ENCODE measurements around the gene ERC2.

Gene ERC2

GRCh38 chr3:55480911-55481743 is 987.1 kb downstream of the ERC2 start:
- FAIRE-seq (no peak), DNase-seq (ENCODE audit: insufficient read length, low spot score) (no peak)
- TF ChIP-seq POLR2A (IDR thresholded peaks at IDR 0.05; ENCODE audit: low read depth, low read length): no peak
- no peak for TF ChIP-seq POLR2AphosphoS5 (IDR thresholded peaks at IDR 0.05; ENCODE audit: low read depth, low read length)
- TF ChIP-seq PAX5 (IDR thresholded peaks at IDR 0.05; ENCODE audit: insufficient read depth, low read length, severe bottlenecking): no peak
- no peak for TF ChIP-seq SPI1 (IDR thresholded peaks at IDR 0.05; ENCODE audit: low read depth, low read length)
- TF ChIP-seq TAF1 (IDR thresholded peaks at IDR 0.05; ENCODE audit: low read depth, low read length): no peak
- no peak for TF ChIP-seq POU2F2 (IDR thresholded peaks at IDR 0.05; ENCODE audit: low read depth, low read length)

DNA sequence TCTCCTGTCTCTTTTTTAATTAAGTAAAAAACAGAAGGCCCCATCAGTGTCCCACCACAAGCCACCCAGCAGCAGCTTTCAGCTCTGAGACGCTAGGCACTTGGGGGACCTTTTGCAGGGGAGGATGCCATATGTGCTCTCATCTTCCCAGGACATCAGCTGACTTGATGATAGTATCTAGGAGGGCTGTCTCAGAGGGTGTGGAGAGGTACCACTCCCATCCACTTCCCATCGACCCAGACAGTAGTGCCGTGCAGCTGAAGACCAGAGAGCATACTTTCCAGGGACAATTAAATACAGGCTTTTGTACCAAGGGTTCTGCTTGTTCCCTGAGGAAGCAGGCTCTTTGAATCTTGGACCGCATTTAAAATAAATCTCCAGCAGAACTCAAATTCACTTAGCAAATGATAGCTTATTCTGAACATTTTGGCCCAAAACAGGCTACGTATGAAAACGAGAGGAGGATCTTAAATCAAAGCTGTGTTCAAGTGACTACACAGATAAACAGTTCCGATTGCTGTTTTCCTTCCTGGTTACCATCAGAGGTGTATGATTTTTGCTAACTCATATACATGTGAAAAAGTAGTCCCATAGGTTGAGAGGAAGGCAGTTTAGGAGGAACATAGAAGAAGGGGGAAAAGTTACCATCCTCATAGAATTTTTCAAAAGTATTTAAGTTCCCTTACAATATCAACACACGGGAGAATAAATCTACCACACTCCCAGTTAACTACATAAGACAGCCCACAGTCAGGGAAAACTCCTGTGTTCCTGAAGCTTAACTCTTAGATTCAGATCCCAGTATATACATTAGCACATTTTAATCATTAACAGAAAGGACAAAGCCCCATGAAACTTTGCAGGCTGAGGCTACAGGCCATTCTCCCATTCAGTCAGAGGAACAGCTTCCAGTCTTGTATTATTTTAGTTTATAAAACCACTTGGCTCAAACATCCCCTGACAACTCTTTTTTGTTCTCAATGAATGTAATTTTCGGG is 990.7 kb downstream of the ERC2 start:
- FAIRE-seq: no peak
- TF ChIP-seq TAF1 (IDR thresholded peaks at IDR 0.05; ENCODE audit: low read depth, low read length): no peak
- TF ChIP-seq POU2F2 (IDR thresholded peaks at IDR 0.05; ENCODE audit: low read depth, low read length): no peak
- no peak for TF ChIP-seq POLR2AphosphoS5 (IDR thresholded peaks at IDR 0.05; ENCODE audit: low read depth, low read length)
- TF ChIP-seq PAX5 (IDR thresholded peaks at IDR 0.05; ENCODE audit: insufficient read depth, low read length, severe bottlenecking): no peak
- DNase-seq (ENCODE audit: insufficient read length, low spot score): no peak

DNA sequence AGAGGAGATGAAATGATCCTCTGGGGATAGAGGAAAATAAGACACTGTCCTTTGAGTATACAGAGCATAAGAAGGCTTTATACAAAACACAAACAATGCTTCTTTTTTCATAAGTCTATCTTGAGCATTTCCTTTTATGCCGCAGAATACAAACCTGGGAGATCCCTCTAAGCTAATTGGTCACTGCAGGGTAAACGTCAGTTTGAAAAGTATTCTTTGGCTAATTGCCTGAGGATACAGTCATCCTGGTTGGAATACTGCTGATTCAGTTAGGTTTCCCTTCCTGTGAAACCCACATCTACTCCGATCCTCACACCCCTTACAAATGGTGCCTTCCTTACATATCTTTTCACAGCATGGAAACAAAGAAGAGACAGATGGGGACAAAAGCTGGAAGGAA is 991.8 kb downstream of the ERC2 start:
- TF ChIP-seq TAF1 (IDR thresholded peaks at IDR 0.05; ENCODE audit: low read depth, low read length) (no peak), POLR2A (IDR thresholded peaks at IDR 0.05; ENCODE audit: low read depth, low read length) (no peak), POU2F2 (IDR thresholded peaks at IDR 0.05; ENCODE audit: low read depth, low read length) (no peak), POLR2AphosphoS5 (IDR thresholded peaks at IDR 0.05; ENCODE audit: low read depth, low read length) (no peak), PAX5 (IDR thresholded peaks at IDR 0.05; ENCODE audit: insufficient read depth, low read length, severe bottlenecking) (no peak), SPI1 (IDR thresholded peaks at IDR 0.05; ENCODE audit: low read depth, low read length) (no peak)
- FAIRE-seq (no peak), DNase-seq (ENCODE audit: insufficient read length, low spot score) (no peak)

DNA sequence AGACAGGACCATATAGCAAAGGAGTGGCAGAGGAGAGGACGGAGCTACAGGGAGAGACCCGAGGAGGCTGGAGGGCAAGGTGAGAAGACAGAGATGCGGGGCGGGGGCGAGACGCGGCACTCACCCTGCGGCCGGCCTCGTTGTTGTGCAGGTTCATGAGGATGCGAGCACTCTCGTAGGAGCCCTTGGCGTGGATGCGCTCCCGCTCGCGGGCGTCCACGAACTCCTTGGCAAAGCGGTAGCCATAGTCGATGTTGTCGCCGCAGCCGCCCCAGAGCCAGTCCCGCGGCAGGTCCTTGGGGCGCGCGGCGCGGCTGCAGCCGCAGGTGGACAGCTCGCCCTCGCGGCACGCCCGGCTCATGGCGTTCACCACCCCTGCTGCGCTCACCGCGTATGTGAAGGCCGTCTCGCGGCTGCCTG is 994.0 kb downstream of the ERC2 start:
- FAIRE-seq: no peak
- no peak for DNase-seq (ENCODE audit: insufficient read length, low spot score)
- TF ChIP-seq SPI1 (IDR thresholded peaks at IDR 0.05; ENCODE audit: low read depth, low read length) (no peak), PAX5 (IDR thresholded peaks at IDR 0.05; ENCODE audit: insufficient read depth, low read length, severe bottlenecking) (no peak), POLR2A (IDR thresholded peaks at IDR 0.05; ENCODE audit: low read depth, low read length) (no peak), POLR2AphosphoS5 (IDR thresholded peaks at IDR 0.05; ENCODE audit: low read depth, low read length) (no peak), TAF1 (IDR thresholded peaks at IDR 0.05; ENCODE audit: low read depth, low read length) (no peak), POU2F2 (IDR thresholded peaks at IDR 0.05; ENCODE audit: low read depth, low read length) (no peak)

DNA sequence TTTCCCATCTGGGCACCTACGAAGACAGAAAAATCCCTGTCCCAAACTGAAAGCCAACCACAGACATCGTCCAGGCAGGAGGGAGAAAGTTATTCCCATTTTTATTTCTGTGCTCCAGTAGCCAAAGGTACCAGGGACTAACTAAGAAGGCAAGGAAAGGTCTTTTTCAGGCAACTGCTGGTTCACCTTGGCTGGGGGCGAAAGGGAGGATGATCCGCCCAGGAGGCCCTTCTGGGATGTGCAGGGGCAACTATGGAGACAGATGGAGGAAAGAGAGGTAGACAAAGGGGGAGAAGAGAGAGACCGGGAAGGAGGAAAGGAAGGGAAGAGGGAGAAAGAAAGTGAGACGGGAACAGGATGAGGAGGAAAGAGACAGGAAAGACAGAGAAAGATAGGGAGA is 994.5 kb downstream of the ERC2 start:
- TF ChIP-seq TAF1 (IDR thresholded peaks at IDR 0.05; ENCODE audit: low read depth, low read length) (no peak), POLR2A (IDR thresholded peaks at IDR 0.05; ENCODE audit: low read depth, low read length) (no peak), POU2F2 (IDR thresholded peaks at IDR 0.05; ENCODE audit: low read depth, low read length) (no peak), SPI1 (IDR thresholded peaks at IDR 0.05; ENCODE audit: low read depth, low read length) (no peak), PAX5 (IDR thresholded peaks at IDR 0.05; ENCODE audit: insufficient read depth, low read length, severe bottlenecking) (no peak), POLR2AphosphoS5 (IDR thresholded peaks at IDR 0.05; ENCODE audit: low read depth, low read length) (no peak)
- DNase-seq (ENCODE audit: insufficient read length, low spot score) (no peak), FAIRE-seq (no peak)

DNA sequence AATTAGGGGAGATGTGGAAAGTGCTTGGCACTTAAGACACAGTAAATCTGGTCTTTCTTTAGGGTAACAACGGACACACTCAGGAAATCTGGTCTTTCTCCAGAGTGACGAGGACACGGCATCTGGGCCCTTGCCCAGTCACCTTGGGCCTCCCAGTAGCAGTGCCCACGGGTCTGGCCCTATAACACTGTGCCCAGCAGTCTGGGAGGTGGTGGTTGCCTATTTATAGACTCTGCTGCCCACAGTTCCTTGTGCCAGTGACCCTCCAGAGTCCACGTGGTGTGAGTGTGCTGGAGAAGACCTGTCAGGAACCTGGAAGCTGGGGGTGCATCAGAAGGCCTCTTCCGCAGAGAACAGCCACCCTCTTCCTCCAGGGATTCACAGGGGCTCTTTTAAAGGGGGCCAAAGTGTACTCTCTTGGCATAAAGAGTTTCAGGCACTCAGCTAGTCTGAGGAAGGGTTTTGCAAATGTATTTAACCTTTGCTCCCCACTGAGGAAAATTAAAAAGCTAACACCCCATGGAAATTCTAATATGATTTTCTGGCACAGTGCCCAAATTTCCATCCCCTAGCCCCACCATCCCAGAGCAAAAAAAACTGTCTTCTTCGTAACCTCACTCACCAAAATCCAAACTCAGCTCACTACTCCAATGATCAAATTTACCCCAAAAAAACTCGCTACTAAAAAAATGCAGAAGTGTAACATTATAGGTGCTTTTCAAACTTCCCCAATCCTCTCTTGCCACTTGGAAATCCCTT is 996.6 kb downstream of the ERC2 start:
- FAIRE-seq: no peak
- TF ChIP-seq SPI1 (IDR thresholded peaks at IDR 0.05; ENCODE audit: low read depth, low read length) (no peak), POLR2A (IDR thresholded peaks at IDR 0.05; ENCODE audit: low read depth, low read length) (no peak), PAX5 (IDR thresholded peaks at IDR 0.05; ENCODE audit: insufficient read depth, low read length, severe bottlenecking) (no peak), POLR2AphosphoS5 (IDR thresholded peaks at IDR 0.05; ENCODE audit: low read depth, low read length) (no peak), POU2F2 (IDR thresholded peaks at IDR 0.05; ENCODE audit: low read depth, low read length) (no peak), TAF1 (IDR thresholded peaks at IDR 0.05; ENCODE audit: low read depth, low read length) (no peak)
- no peak for DNase-seq (ENCODE audit: insufficient read length, low spot score)

DNA sequence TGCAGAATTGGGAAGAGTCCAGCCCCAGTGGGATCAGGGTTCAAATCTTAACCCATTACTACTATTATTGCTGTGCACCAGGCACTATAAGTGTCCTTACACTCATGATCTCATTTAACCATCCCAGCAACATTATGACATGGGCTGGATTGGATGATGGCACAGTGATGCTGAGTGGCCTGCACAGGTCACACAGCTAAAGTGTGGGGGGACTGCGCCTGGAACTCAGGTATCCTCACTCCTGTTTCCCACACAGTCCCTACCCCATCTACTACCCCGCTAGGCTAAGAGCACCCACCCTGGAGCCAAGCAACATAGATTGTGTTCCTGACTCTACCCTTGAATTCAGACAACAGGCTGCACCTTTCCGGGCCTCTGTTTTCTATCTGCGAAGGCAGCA is 997.2 kb downstream of the ERC2 start:
- no peak for TF ChIP-seq POLR2A (IDR thresholded peaks at IDR 0.05; ENCODE audit: low read depth, low read length)
- no peak for TF ChIP-seq SPI1 (IDR thresholded peaks at IDR 0.05; ENCODE audit: low read depth, low read length)
- no peak for TF ChIP-seq POLR2AphosphoS5 (IDR thresholded peaks at IDR 0.05; ENCODE audit: low read depth, low read length)
- no peak for TF ChIP-seq PAX5 (IDR thresholded peaks at IDR 0.05; ENCODE audit: insufficient read depth, low read length, severe bottlenecking)
- no peak for TF ChIP-seq TAF1 (IDR thresholded peaks at IDR 0.05; ENCODE audit: low read depth, low read length)
- TF ChIP-seq POU2F2 (IDR thresholded peaks at IDR 0.05; ENCODE audit: low read depth, low read length): no peak
- FAIRE-seq: no peak
- no peak for DNase-seq (ENCODE audit: insufficient read length, low spot score)

GRCh38 chr3:55469957-55470526 is 998.2 kb downstream of the ERC2 start:
- TF ChIP-seq TAF1 (IDR thresholded peaks at IDR 0.05; ENCODE audit: low read depth, low read length): no peak
- no peak for TF ChIP-seq POU2F2 (IDR thresholded peaks at IDR 0.05; ENCODE audit: low read depth, low read length)
- no peak for TF ChIP-seq SPI1 (IDR thresholded peaks at IDR 0.05; ENCODE audit: low read depth, low read length)
- no peak for TF ChIP-seq PAX5 (IDR thresholded peaks at IDR 0.05; ENCODE audit: insufficient read depth, low read length, severe bottlenecking)
- TF ChIP-seq POLR2A (IDR thresholded peaks at IDR 0.05; ENCODE audit: low read depth, low read length): no peak
- TF ChIP-seq POLR2AphosphoS5 (IDR thresholded peaks at IDR 0.05; ENCODE audit: low read depth, low read length): no peak
- FAIRE-seq: no peak
- DNase-seq (ENCODE audit: insufficient read length, low spot score): no peak
